Measurements from ENCODE around the gene WWOX. TPM values are rescaled to one million over a fixed set of nuclear protein-coding genes. Genes with fewer than 3 reads are reported as not detected.

WWOX gene
- total and polyA plus RNA-seq, 2 of the 13 experiments (the other 11 are each of a cell fraction or from before 2014, with no cell fraction given): 9.1 to 37.4 TPM

DNA sequence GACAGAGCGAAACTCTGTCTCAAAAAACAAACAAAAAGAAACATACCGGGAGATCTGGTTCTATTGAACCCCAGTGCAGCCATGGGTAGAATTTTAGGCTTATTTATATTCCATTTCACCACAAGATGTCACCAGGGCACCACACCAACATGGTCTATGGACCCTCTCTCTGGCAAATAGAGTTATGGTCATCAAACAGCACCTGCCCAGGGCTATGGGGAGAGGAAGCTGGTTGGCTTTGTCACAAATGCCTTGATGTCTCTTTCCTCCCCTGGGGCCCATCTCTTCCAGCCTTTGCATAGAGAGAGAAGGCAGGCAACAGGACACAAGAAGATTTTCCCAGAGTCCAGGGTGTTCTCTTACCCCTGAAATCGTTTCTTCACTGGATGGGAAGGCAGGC, 128.4 kb downstream of the WWOX start (continued):
- TF ChIP-seq, protein P1, sequence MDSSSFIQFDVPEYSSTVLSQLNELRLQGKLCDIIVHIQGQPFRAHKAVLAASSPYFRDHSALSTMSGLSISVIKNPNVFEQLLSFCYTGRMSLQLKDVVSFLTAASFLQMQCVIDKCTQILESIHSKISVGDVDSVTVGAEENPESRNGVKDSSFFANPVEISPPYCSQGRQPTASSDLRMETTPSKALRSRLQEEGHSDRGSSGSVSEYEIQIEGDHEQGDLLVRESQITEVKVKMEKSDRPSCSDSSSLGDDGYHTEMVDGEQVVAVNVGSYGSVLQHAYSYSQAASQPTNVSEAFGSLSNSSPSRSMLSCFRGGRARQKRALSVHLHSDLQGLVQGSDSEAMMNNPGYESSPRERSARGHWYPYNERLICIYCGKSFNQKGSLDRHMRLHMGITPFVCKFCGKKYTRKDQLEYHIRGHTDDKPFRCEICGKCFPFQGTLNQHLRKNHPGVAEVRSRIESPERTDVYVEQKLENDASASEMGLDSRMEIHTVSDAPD (CRISPR knock-in tag; IDR thresholded peaks at IDR 0.05): peak; percentile 43; the same call in 1 of the 2 replicates
- TF ChIP-seq IKZF1 (IDR thresholded peaks at IDR 0.05): no peak
- TF ChIP-seq HOXA3 (CRISPR knock-in tag; IDR thresholded peaks at IDR 0.05): 0 out of 2 replicates have a peak, but pooled peaks have one; percentile 29
- TF ChIP-seq, protein P2, sequence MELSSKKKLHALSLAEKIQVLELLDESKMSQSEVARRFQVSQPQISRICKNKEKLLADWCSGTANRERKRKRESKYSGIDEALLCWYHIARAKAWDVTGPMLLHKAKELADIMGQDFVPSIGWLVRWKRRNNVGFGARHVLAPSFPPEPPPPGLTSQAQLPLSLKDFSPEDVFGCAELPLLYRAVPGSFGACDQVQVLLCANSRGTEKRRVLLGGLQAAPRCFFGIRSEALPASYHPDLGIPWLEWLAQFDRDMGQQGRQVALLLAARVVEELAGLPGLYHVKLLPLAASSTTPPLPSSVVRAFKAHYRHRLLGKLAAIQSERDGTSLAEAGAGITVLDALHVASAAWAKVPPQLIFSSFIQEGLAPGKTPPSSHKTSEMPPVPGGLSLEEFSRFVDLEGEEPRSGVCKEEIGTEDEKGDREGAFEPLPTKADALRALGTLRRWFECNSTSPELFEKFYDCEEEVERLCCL (CRISPR knock-in tag; IDR thresholded peaks at IDR 0.05; ENCODE audit: borderline replicate concordance): no peak
- TF ChIP-seq ZNF326 (CRISPR knock-in tag; IDR thresholded peaks at IDR 0.05; ENCODE audit: borderline replicate concordance): no peak
- no peak for TF ChIP-seq ZNF850 (CRISPR knock-in tag; conservative IDR thresholded peaks at IDR 0.05)
- TF ChIP-seq, protein P3, sequence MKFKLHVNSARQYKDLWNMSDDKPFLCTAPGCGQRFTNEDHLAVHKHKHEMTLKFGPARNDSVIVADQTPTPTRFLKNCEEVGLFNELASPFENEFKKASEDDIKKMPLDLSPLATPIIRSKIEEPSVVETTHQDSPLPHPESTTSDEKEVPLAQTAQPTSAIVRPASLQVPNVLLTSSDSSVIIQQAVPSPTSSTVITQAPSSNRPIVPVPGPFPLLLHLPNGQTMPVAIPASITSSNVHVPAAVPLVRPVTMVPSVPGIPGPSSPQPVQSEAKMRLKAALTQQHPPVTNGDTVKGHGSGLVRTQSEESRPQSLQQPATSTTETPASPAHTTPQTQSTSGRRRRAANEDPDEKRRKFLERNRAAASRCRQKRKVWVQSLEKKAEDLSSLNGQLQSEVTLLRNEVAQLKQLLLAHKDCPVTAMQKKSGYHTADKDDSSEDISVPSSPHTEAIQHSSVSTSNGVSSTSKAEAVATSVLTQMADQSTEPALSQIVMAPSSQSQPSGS (CRISPR knock-in tag; IDR thresholded peaks at IDR 0.05): no peak
- TF ChIP-seq SMC3 (IDR thresholded peaks at IDR 0.05; ENCODE audit: low read length): peak; percentile 86; the same call in 1 of the 2 replicates
- peak; percentile 47; the same call in 1 of the 2 replicates for TF ChIP-seq ZNF501 (CRISPR knock-in tag; IDR thresholded peaks at IDR 0.05)
- no peak for TF ChIP-seq ZNF839 (CRISPR knock-in tag; IDR thresholded peaks at IDR 0.05; ENCODE audit: borderline replicate concordance)
- TF ChIP-seq RFXAP (CRISPR knock-in tag; IDR thresholded peaks at IDR 0.05; ENCODE audit: borderline replicate concordance): 0 out of 2 replicates have a peak, but pooled peaks have one; percentile 35
- TF ChIP-seq ZSCAN29 (CRISPR knock-in tag; conservative IDR thresholded peaks at IDR 0.05): no peak
- no peak for TF ChIP-seq ZNF143 (CRISPR knock-in tag; IDR thresholded peaks at IDR 0.05)
- TF ChIP-seq ZNF382 (CRISPR knock-in tag; IDR thresholded peaks at IDR 0.05; ENCODE audit: borderline replicate concordance): no peak
- no peak for TF ChIP-seq ZNF431 (CRISPR knock-in tag; IDR thresholded peaks at IDR 0.05; ENCODE audit: borderline replicate concordance, low read depth)
- TF ChIP-seq RXRB (CRISPR knock-in tag; IDR thresholded peaks at IDR 0.05; ENCODE audit: borderline replicate concordance): 0 out of 2 replicates have a peak, but pooled peaks have one; percentile 17
- TF ChIP-seq BCL6 (CRISPR knock-in tag; IDR thresholded peaks at IDR 0.05): no peak
- TF ChIP-seq ZSCAN25 (CRISPR knock-in tag; IDR thresholded peaks at IDR 0.05): no peak
- no peak for TF ChIP-seq BRCA1 (CRISPR knock-in tag; IDR thresholded peaks at IDR 0.05)
- TF ChIP-seq PCBP1 (IDR thresholded peaks at IDR 0.05; ENCODE audit: borderline replicate concordance, low read depth, low read length): no peak
- TF ChIP-seq TARDBP (CRISPR knock-in tag; IDR thresholded peaks at IDR 0.05): no peak
- TF ChIP-seq ZNF879 (CRISPR knock-in tag; IDR thresholded peaks at IDR 0.05): no peak
